Measurements from ENCODE around the gene AP1S3. TPM values are rescaled to one million over a fixed set of nuclear protein-coding genes. Genes with fewer than 3 reads are reported as not detected.

Gene AP1S3
- total RNA-seq, 1 donor from 2014 or later, result 0.80 TPM

DNA sequence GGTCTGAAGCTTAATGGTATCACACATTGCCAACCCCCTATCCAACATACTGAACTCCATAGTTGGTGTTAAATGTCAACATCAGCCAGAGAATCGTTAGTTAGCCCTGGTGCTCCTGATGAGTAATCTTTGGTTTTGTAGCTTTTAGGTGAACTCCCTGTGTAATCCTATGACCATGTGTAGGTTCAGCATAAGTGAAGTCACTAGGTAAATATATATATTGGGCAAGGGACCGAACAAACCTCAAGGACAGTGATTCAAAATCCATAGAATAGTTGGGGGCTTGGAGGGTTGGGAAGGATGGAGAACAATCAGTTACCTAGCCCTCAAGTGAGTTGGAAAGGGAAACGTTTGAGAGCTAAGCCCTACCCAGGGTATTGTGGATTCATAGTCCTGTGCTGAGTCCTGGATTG is 16.0 kb upstream of the AP1S3 start:
- DNase-seq (ENCODE audit: low spot score), result no peak
- H3K4me3 Mint-ChIP-seq (ENCODE audit: unreplicated experiment), result no peak overlapping the region
- TF ChIP-seq, protein P1, sequence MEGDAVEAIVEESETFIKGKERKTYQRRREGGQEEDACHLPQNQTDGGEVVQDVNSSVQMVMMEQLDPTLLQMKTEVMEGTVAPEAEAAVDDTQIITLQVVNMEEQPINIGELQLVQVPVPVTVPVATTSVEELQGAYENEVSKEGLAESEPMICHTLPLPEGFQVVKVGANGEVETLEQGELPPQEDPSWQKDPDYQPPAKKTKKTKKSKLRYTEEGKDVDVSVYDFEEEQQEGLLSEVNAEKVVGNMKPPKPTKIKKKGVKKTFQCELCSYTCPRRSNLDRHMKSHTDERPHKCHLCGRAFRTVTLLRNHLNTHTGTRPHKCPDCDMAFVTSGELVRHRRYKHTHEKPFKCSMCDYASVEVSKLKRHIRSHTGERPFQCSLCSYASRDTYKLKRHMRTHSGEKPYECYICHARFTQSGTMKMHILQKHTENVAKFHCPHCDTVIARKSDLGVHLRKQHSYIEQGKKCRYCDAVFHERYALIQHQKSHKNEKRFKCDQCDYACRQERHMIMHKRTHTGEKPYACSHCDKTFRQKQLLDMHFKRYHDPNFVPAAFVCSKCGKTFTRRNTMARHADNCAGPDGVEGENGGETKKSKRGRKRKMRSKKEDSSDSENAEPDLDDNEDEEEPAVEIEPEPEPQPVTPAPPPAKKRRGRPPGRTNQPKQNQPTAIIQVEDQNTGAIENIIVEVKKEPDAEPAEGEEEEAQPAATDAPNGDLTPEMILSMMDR (IDR thresholded peaks at IDR 0.05; ENCODE audit: unreplicated experiment), result no peak
- H3K36me3 Mint-ChIP-seq (ENCODE audit: low read depth, unreplicated experiment), result peaks cover 27% of the 10 kb centered on the region
- H3K4me1 Mint-ChIP-seq (ENCODE audit: unreplicated experiment), result no peaks in the 10 kb centered on the region
- peaks cover 10% of the 10 kb centered on the region for H3K9me3 Mint-ChIP-seq (ENCODE audit: unreplicated experiment)
- H3K27me3 Mint-ChIP-seq (ENCODE audit: unreplicated experiment), result peaks cover 4% of the 10 kb centered on the region
- H3K27ac Mint-ChIP-seq (ENCODE audit: unreplicated experiment), result no peak overlapping the region

DNA sequence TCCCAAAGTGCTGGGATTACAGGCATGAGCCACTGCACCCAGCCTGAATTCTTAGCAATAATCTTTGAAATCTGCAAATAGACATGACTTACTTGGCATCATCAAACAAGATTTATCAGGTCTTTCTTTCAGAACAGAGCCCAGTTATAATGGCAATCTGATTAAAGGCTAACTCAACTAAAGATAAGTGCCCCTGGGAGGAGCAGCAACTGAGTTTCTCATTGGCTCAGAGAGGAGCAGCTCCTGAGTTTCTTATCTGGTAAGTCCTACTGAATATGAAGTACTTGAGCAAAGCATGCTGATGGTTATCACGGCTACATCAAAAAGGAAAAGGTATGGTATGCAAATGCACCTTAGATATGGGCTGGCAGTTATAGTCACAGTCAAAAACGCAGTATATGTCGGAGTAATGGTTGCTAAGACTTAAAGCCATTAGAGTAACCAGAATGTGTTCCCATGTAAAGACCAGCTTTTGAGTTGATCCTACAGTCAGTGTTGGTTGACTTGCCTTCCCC is 15.0 kb upstream of the AP1S3 start:
- peaks cover 35% of the 10 kb centered on the region for H3K36me3 Mint-ChIP-seq (ENCODE audit: low read depth, unreplicated experiment)
- no peak overlapping the region for H3K4me3 Mint-ChIP-seq (ENCODE audit: unreplicated experiment)
- H3K27me3 Mint-ChIP-seq (ENCODE audit: unreplicated experiment), result peaks cover 4% of the 10 kb centered on the region
- TF ChIP-seq, protein P1 (IDR thresholded peaks at IDR 0.05; ENCODE audit: unreplicated experiment), result no peak
- H3K9me3 Mint-ChIP-seq (ENCODE audit: unreplicated experiment), result peaks cover 10% of the 10 kb centered on the region
- no peaks in the 10 kb centered on the region for H3K4me1 Mint-ChIP-seq (ENCODE audit: unreplicated experiment)
- H3K27ac Mint-ChIP-seq (ENCODE audit: unreplicated experiment), result no peak overlapping the region
- DNase-seq (ENCODE audit: low spot score), result no peak

DNA sequence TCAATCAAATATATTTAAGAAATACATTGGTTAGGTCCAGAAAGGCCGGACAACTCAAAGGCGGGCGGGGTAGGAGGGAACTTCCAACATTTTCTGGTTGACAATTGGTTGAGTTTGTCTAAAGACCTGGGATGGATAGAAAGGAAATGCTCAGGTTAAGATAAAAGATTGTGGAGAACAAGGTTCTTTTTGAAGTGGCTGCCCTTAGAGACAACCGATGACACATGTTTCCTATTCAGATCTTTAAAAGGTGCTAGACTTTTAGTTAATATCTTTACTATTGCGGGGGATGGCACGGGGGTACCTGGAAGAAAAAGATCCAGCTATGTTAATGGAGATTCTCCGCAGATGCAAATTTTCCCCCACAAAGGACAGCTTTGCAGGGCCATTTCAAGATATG is 10.0 kb upstream of the AP1S3 start:
- TF ChIP-seq, protein P1 (IDR thresholded peaks at IDR 0.05; ENCODE audit: unreplicated experiment), result no peak
- peaks cover 5% of the 10 kb centered on the region for H3K27me3 Mint-ChIP-seq (ENCODE audit: unreplicated experiment)
- peaks cover 10% of the 10 kb centered on the region for H3K9me3 Mint-ChIP-seq (ENCODE audit: unreplicated experiment)

DNA sequence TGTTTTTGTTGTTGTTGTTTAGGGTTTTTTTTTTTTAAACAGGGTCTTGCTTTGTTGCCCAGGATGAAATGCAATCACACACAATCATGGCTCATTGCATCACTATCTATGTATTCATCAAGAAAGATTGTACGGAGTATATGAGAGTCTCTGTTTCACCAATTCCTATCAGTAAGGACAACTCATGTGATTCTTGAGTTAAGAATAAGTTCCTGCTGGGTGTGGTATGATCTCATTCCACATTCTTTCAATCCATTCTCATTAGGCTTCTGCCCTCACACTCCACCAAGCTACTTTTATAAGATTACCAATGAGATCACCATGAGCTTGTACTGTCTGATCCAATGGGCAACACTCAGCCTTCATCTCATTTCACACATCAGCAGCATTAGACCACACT is 9.1 kb upstream of the AP1S3 start:
- Mint-ChIP-seq H3K4me1 (ENCODE audit: unreplicated experiment) (no peaks in the 10 kb centered on the region), H3K9me3 (ENCODE audit: unreplicated experiment) (peaks cover 10% of the 10 kb centered on the region), H3K4me3 (ENCODE audit: unreplicated experiment) (no peak overlapping the region), H3K27ac (ENCODE audit: unreplicated experiment) (no peak overlapping the region), H3K36me3 (ENCODE audit: low read depth, unreplicated experiment) (peaks cover 35% of the 10 kb centered on the region), H3K27me3 (ENCODE audit: unreplicated experiment) (peaks cover 4% of the 10 kb centered on the region)
- no peak for DNase-seq (ENCODE audit: low spot score)
- TF ChIP-seq, protein P1 (IDR thresholded peaks at IDR 0.05; ENCODE audit: unreplicated experiment), result no peak

More for the DNA sequence above, 10.0 kb upstream of the AP1S3 start:
- Mint-ChIP-seq H3K27ac (ENCODE audit: unreplicated experiment) (no peak overlapping the region), H3K36me3 (ENCODE audit: low read depth, unreplicated experiment) (peaks cover 35% of the 10 kb centered on the region), H3K4me1 (ENCODE audit: unreplicated experiment) (no peaks in the 10 kb centered on the region), H3K4me3 (ENCODE audit: unreplicated experiment) (no peak overlapping the region)
- DNase-seq (ENCODE audit: low spot score), result no peak

DNA sequence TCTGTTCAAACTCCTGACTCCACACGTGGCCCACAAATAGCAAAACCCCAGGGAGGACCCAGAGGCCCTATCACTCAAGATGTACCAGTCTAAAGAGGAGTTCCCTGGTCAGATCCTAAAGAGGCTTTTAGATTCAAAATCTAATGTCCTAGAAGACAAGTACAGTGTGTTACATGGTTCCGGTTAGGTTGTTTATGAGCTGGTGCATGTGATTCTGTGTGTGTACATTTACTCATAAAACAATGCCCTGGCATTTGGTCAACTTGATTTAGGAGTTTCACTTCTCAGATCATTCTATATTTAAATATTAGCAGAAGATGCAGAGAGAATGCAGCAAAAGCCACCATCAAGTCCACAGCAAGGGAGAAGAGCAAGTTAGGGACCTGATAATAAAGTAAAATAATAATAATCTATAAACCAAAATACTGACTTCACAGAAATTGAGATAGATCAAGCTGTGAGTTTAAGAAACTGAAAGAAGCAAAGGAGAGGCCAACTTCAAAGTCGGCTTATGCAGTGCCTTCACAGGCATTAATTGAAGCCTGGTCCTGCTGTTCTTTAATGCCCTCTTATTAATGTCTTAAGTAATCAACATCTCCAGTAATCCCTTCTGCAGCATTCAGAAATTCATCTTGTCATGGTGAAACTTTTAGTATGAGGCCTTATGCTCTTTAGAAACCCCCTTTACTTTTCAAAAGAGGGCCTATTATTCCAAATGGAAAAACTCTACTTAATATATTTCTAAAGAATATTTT is 4.2 kb upstream of the AP1S3 start:
- H3K4me1 Mint-ChIP-seq (ENCODE audit: unreplicated experiment), result peaks cover 3% of the 10 kb centered on the region
- no peak overlapping the region for H3K27ac Mint-ChIP-seq (ENCODE audit: unreplicated experiment)
- H3K36me3 Mint-ChIP-seq (ENCODE audit: low read depth, unreplicated experiment), result no peaks in the 10 kb centered on the region
- no peak overlapping the region for H3K4me3 Mint-ChIP-seq (ENCODE audit: unreplicated experiment)
- peaks cover 8% of the 10 kb centered on the region for H3K27me3 Mint-ChIP-seq (ENCODE audit: unreplicated experiment)
- no peaks in the 10 kb centered on the region for H3K9me3 Mint-ChIP-seq (ENCODE audit: unreplicated experiment)
- DNase-seq (ENCODE audit: low spot score), result no peak
- TF ChIP-seq, protein P1 (IDR thresholded peaks at IDR 0.05; ENCODE audit: unreplicated experiment), result no peak

All from endothelial cell (in vitro differentiated cells).